Measurements from ENCODE around the gene PPP1R9A.

GRCh38 chr7:95261895-95262415, 354.6 kb downstream of the PPP1R9A start:
- TF ChIP-seq CTCF (IDR thresholded peaks at IDR 0.05; ENCODE audit: borderline replicate concordance, extremely low read depth, low read length, poor library complexity, severe bottlenecking) (no peak), EZH2 (IDR thresholded peaks at IDR 0.05; ENCODE audit: borderline replicate concordance, low read depth, low read length, severe bottlenecking) (no peak)
